Skeletal muscle tissue (tissue), 4 donors: ENCODE data around the gene IYD. TPM values are rescaled to one million over a fixed set of nuclear protein-coding genes. Genes with fewer than 3 reads are reported as not detected.
"Not testable (repeated sequence)": the region's sequence is repeated elsewhere in the genome, so short reads cannot be mapped to it uniquely, and the experiment has no call there.

Experiments
- H3K27ac ChIP-seq: one replicate; pipeline ENCODE4 v1.7.0; 2013; ENCODE audit warnings: mild to moderate bottlenecking, low read depth, low read length, inconsistent platforms
- H3K27me3 ChIP-seq, 3 donors: one replicate each; pipeline ENCODE4 v1.7.0; 2013; ENCODE audit warnings: low read length in 3 of 3; ENCODE audit not compliant: control insufficient read depth in 3 of 3, insufficient read depth in 3 of 3
- H3K36me3 ChIP-seq, 3 donors: one replicate each; pipeline ENCODE4 v1.7.0; 2013; ENCODE audit warnings: low read length in 3 of 3; ENCODE audit not compliant: control insufficient read depth in 3 of 3, insufficient read depth in 3 of 3
- H3K4me1 ChIP-seq, 3 donors: one replicate each; pipeline ENCODE4 v1.7.0; 2013; ENCODE audit warnings: low read length in 3 of 3, mild to moderate bottlenecking in 3 of 3; ENCODE audit not compliant: control insufficient read depth in 3 of 3, insufficient read depth in 3 of 3
- H3K4me3 ChIP-seq, 3 donors: one replicate each; pipeline ENCODE4 v1.7.0; 2013; ENCODE audit warnings: low read length in 3 of 3
- H3K9ac ChIP-seq, 3 donors: one replicate each; pipeline ENCODE4 v1.7.0; 2013; ENCODE audit warnings: low read length in 3 of 3, mild to moderate bottlenecking in 3 of 3, moderate library complexity in 2 of 3, low read depth in 1 of 3
- H3K9me3 ChIP-seq, 3 donors: one replicate each; pipeline ENCODE4 v1.7.0; 2013; ENCODE audit warnings: low read length in 3 of 3; ENCODE audit not compliant: control insufficient read depth in 3 of 3
- total RNA-seq: library from RNA; depleted of rRNA; stranded (reverse); fragments of >200 nt; gene quantifications from one replicate; pipeline ENCODE4 v1.2.3, GENCODE V29; 2014
- donor health status: Osteomylitis.

The IYD gene
- total RNA-seq, 1 donor from 2014 or later = not detected

DNA sequence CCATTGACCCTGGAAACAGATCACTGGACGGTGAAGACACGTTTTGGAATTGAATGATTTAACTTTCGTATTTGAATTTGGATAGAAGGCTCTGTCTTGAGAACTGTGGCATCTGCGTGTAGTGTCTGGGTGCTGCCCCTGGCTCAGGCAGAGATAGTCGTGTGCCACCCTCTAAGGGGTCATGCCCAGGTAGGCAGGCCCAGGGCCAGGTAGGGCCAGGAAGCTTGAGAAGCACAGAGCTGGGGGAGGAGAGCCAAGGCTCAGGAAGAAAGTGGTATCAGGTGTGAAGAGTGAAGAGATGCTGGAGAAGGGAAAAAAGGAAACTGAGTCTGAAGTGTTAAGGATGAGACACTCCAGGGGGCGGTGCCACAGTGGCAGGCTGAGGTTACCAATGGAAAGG, 75.5 kb downstream of the IYD start:
- Histone ChIP-seq H3K27me3 (no peaks in the 10 kb centered on the region), H3K9ac (no peak overlapping the region), H3K27ac (no peak overlapping the region), H3K36me3 (no peaks in the 10 kb centered on the region), H3K9me3 (no peaks in the 10 kb centered on the region), H3K4me3 (no peak overlapping the region), H3K4me1 (no peaks in the 10 kb centered on the region)

DNA sequence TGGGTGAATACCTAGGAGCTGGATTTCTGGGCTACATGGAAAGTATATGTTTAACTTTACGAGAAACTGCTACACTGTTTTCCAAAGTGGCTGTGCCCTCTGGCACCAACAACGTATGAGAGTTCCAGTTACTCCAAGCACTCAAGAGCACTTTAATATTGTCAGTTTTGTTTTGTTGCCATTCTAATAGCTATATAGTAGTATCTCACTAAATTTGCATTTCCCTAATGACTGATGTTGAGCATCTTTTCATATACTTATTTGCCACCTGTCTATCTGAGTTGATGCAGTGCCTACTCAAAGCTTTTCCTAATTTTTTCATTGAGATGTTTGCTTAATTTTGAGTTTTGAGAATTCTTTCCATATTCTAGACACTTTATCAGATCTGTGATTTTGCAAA, 76.7 kb downstream of the IYD start:
- Histone ChIP-seq H3K9me3 (no peaks in the 10 kb centered on the region), H3K27me3 (no peaks in the 10 kb centered on the region), H3K4me1 (no peaks in the 10 kb centered on the region), H3K9ac (no peak overlapping the region), H3K4me3 (no peak overlapping the region), H3K36me3 (no peaks in the 10 kb centered on the region), H3K27ac (no peak overlapping the region)

DNA sequence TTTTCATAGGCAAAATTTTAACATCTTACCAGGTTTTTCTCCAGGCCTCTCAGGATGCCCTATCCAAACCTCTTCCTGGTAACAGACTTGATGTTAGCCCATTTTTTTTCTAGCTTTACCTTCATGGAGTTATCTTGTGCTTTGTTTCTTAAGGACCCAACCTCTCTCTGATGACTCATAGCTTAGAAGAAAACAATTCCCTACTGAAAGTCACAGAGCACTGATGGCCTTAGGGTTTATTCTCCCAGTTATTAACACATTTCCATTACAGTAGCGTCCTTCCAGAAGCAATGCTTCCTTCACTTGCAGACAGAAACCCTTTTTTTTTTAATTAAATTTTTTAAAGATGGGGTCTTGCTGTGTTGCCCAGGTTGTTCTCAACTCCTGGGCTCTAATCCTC, 79.4 kb downstream of the IYD start:
- H3K27me3 ChIP-seq = no peaks in the 10 kb centered on the region
- no peak overlapping the region for H3K4me3 ChIP-seq
- H3K36me3 ChIP-seq = no peaks in the 10 kb centered on the region
- H3K27ac ChIP-seq = no peak overlapping the region
- no peaks in the 10 kb centered on the region for H3K9me3 ChIP-seq
- H3K4me1 ChIP-seq = peaks cover 0 to 6% (median 5%) of the 10 kb centered on the region in 3 donors
- no peak overlapping the region for H3K9ac ChIP-seq

DNA sequence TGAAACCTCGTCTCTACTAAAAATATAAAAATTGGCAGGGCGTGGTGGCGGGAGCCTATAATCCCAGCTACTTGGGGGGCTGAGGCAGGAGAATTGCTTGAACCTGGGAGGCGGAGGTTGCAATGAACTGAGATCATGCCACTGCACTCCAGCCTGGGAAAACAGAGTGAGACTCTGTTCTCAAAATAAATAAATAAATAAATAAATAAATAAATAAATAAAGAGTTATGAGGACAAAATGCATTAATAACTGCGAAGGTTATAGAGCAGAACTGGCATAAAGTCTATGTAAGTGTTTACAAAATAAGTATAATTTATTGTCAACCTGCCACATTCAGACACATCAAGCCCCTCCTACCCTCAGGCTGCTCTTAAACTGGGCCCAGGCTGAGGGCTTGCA, 80.2 kb downstream of the IYD start:
- not testable (repeated sequence) for H3K36me3 ChIP-seq, H3K4me1 ChIP-seq, H3K4me3 ChIP-seq, H3K9ac ChIP-seq, H3K27ac ChIP-seq, H3K9me3 ChIP-seq, H3K27me3 ChIP-seq

DNA sequence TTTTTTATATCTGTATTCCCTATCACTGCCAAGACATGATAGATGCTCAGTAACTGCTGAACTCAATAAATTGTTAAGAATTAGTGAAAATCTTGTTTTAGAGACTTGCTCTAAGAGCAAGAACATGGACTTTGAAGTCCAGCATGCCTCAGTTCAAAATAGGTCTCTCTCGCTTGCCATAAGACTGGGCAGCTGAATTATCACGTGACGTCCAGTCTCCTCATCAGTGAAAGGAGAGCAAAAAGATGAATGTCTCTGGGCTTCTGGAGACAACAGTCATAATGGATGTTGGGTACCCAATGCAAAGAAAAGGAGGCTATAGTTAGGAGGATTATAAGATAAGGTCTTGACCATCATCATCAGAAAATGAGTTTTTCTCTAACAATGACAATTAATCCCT, 82.1 kb downstream of the IYD start:
- no peaks in the 10 kb centered on the region for H3K27me3 ChIP-seq
- no peak overlapping the region for H3K27ac ChIP-seq

DNA sequence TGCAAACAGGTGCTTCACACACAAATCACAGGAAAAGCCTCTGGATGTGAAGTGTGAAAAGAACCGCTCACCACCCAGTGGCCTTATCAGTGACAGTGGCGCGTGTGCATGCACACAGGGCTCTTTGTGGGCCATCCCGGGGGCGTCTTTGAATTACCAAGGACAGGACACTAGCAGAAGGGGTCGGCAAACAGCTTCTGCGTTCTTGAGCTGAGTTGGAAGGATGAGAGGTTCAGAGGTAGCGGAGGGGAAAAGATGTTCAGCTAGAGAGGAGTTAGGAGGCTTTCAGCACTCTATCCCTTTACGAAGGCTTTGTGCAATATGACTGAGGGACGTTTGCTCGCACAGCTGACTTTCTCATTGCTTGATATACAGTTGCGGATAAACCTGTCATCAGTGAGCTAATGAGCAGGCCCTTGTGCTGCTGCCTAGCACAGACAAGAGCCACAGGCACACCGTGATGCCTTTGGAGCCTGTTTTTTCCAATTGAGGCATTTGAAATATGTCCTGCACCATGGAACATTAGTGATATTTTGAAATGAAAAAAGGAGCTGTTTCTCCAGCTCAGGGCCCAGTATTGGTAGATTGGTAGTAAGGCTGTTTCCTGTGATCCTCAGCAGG, 83.1 kb downstream of the IYD start:
- H3K27ac ChIP-seq = peak overlapping the region; percentile 43
- peaks cover 0 to 8% (median 5%) of the 10 kb centered on the region in 3 donors for H3K4me1 ChIP-seq
- H3K27me3 ChIP-seq = no peaks in the 10 kb centered on the region
- no peak overlapping the region for H3K9ac ChIP-seq
- H3K4me3 ChIP-seq = no peak overlapping the region
- H3K36me3 ChIP-seq = no peaks in the 10 kb centered on the region
- H3K9me3 ChIP-seq = no peaks in the 10 kb centered on the region

More for the DNA sequence above, 82.1 kb downstream of the IYD start:
- H3K4me1 ChIP-seq = peaks cover 0 to 8% (median 5%) of the 10 kb centered on the region in 3 donors
- no peak overlapping the region for H3K9ac ChIP-seq
- no peaks in the 10 kb centered on the region for H3K36me3 ChIP-seq
- H3K4me3 ChIP-seq = no peak overlapping the region
- H3K9me3 ChIP-seq = no peaks in the 10 kb centered on the region

DNA sequence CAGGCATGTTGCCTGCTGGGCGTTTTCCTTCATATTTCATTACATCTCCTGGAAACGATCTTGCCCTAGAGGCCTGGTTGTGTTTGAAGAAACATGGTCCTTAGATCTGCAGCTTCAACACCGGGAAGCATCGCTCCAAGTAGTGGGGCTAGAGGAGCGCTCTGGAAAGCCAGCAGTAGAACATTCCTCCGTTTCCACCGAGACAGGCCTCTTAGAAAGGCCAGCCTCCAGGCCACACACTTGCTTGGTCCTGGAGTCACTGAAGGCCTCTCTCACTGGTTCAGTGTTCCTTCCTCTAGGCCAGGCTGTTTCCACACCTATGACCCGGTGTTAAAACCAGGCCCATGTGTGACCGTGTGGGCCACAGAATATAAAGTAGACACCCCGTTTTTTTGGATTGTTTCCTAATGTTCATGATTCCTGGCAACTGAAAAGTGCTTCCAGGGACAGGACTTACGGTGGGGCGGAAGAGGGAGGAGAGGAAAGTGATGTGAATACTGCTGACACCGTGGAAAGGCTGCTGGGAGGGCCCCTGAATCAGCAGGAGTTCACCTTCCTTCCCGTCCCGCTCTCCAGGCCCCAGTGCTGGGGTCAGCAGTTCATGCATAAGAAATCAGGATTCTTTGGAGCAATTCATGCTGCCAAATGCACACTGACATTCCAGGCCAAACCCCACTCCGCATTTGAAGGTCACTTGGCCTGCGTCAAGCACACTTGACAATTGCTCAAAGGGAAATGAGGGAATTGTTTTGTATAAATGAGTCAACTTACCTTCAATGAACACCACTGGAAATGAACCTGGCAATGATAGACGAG, 83.8 kb downstream of the IYD start:
- Histone ChIP-seq H3K9me3 (no peaks in the 10 kb centered on the region), H3K9ac (no peak overlapping the region), H3K27me3 (no peaks in the 10 kb centered on the region), H3K4me1 (peaks cover 0 to 8% (median 5%) of the 10 kb centered on the region in 3 donors), H3K27ac (peak overlapping the region; percentile 43), H3K36me3 (no peaks in the 10 kb centered on the region), H3K4me3 (no peak overlapping the region)

DNA sequence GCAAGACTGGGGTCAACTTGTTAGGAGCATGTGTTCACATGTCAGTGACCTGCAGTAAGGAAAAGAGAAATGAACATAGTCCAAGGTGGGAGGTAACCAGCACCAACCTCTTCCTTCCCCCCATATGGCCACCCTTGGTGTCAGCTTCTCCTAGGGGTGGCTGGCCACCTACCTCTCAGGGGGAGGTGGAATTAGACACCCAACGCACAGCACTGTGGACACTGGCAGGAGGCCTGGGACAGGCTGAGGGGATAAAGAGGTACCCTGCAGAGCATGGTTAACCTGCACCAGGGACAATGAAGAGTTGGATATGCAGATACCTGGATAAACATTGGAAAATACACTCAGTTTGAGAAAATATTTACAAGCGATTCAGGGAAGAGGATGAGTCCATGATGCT, 84.5 kb downstream of the IYD start:
- H3K27ac ChIP-seq = peak overlapping the region; percentile 4
- no peaks in the 10 kb centered on the region for H3K36me3 ChIP-seq
- H3K9ac ChIP-seq = no peak overlapping the region
- no peak overlapping the region for H3K4me3 ChIP-seq
- H3K27me3 ChIP-seq = no peaks in the 10 kb centered on the region
- peaks cover 0 to 8% (median 5%) of the 10 kb centered on the region in 3 donors for H3K4me1 ChIP-seq
- H3K9me3 ChIP-seq = no peaks in the 10 kb centered on the region
